ENCODE measurements around the gene TBL1XR1. TPM values are rescaled to one million over a fixed set of nuclear protein-coding genes. Genes with fewer than 3 reads are reported as not detected.

TBL1XR1 gene
- total RNA-seq, 2 experiments from 2014 or later = 63.2 to 67.8 TPM

- DNase-seq = no peak
- no peaks in the 10 kb centered on the region for H3K27me3 Mint-ChIP-seq
- Histone ChIP-seq H3K9me3 (ENCODE audit: control insufficient read depth in 1 of 2, insufficient read depth in 1 of 2, low read length in 2 of 2) (peaks cover 0 to 3% of the 10 kb centered on the region in 2 experiments), H3K27ac (ENCODE audit: low read depth in 1 of 2, low read length in 2 of 2) (no peak overlapping the region), H3K4me3 (ENCODE audit: low read length) (no peak overlapping the region), H3K36me3 (ENCODE audit: insufficient read depth, low read length) (peaks cover 14% of the 10 kb centered on the region), H3K27me3 (ENCODE audit: control insufficient read depth in 1 of 2, insufficient read depth in 2 of 2, low read length in 2 of 2) (no peaks in the 10 kb centered on the region), H3K4me1 (ENCODE audit: insufficient read depth, low read length) (peaks cover 39% of the 10 kb centered on the region)
- no peak for ATAC-seq (ENCODE audit: poor library complexity)
- peaks cover 74% of the 10 kb centered on the region for H3K4me1 Mint-ChIP-seq (ENCODE audit: low read depth)
- intact Hi-C loops (cut with DNase I, micrococcal nuclease) = no loop called here
- peak overlapping the region; percentile 2 for H3K27ac Mint-ChIP-seq
- peaks cover 14% of the 10 kb centered on the region for H3K36me3 Mint-ChIP-seq (ENCODE audit: low read depth)
- H3K9me3 Mint-ChIP-seq = no peaks in the 10 kb centered on the region
- CTCF ChIA-PET = no interaction called here
- POLR2A ChIA-PET = interaction anchor here (6.8 kb wide), 1 partner anchor 60 kb away, joined by 31 read pairs; the partner anchor contains the start of gene TBL1XR1
- TF ChIP-seq, protein P1, sequence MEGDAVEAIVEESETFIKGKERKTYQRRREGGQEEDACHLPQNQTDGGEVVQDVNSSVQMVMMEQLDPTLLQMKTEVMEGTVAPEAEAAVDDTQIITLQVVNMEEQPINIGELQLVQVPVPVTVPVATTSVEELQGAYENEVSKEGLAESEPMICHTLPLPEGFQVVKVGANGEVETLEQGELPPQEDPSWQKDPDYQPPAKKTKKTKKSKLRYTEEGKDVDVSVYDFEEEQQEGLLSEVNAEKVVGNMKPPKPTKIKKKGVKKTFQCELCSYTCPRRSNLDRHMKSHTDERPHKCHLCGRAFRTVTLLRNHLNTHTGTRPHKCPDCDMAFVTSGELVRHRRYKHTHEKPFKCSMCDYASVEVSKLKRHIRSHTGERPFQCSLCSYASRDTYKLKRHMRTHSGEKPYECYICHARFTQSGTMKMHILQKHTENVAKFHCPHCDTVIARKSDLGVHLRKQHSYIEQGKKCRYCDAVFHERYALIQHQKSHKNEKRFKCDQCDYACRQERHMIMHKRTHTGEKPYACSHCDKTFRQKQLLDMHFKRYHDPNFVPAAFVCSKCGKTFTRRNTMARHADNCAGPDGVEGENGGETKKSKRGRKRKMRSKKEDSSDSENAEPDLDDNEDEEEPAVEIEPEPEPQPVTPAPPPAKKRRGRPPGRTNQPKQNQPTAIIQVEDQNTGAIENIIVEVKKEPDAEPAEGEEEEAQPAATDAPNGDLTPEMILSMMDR (IDR thresholded peaks at IDR 0.05) = no peak
- H3K4me3 Mint-ChIP-seq = no peak overlapping the region
These were observed 60.5 kb downstream of the TBL1XR1 start for GRCh38 chr3:177136741-177137140.

GRCh38 chr3:177135841-177136492 lies 61.3 kb downstream of the TBL1XR1 start:
- Histone ChIP-seq H3K4me3 (ENCODE audit: low read length) (no peak overlapping the region), H3K36me3 (ENCODE audit: insufficient read depth, low read length) (peaks cover 15% of the 10 kb centered on the region), H3K9me3 (ENCODE audit: control insufficient read depth in 1 of 2, insufficient read depth in 1 of 2, low read length in 2 of 2) (peaks cover 0 to 3% of the 10 kb centered on the region in 2 experiments), H3K4me1 (ENCODE audit: insufficient read depth, low read length) (peaks cover 39% of the 10 kb centered on the region), H3K27me3 (ENCODE audit: control insufficient read depth in 1 of 2, insufficient read depth in 2 of 2, low read length in 2 of 2) (no peaks in the 10 kb centered on the region), H3K27ac (ENCODE audit: low read depth in 1 of 2, low read length in 2 of 2) (no peak overlapping the region)
- no peaks in the 10 kb centered on the region for H3K9me3 Mint-ChIP-seq
- no peak for ATAC-seq (ENCODE audit: poor library complexity)
- DNase-seq = no peak
- peaks cover 21% of the 10 kb centered on the region for H3K36me3 Mint-ChIP-seq (ENCODE audit: low read depth)
- H3K27ac Mint-ChIP-seq = no peak overlapping the region
- H3K4me3 Mint-ChIP-seq = no peak overlapping the region
- peaks cover 76% of the 10 kb centered on the region for H3K4me1 Mint-ChIP-seq (ENCODE audit: low read depth)
- ChIA-PET POLR2A (no interaction called here), CTCF (no interaction called here)
- H3K27me3 Mint-ChIP-seq = no peaks in the 10 kb centered on the region
- intact Hi-C loops (cut with DNase I, micrococcal nuclease) = no loop called here
- TF ChIP-seq, protein P1 (IDR thresholded peaks at IDR 0.05) = no peak

DNA sequence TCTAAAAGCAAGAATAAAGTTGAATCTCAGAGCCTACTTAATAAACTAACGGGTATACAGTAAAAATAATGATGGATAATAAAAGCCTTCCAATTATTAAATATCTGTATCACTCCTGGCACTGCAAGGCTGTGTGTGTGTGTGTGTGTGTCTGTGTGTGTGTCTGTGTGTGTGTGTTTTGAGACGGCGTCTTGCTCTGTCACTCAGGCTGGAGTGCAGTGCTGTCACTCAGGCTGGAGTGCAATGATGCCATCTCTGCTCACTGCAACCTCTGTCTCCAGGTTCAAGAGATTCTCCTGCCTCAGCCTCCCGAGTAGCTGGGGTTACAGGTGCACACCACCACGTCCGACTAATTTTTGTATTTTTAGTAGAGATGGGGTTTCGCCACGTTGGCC lies 62.5 kb downstream of the TBL1XR1 start:
- POLR2A ChIA-PET = no interaction called here
- TF ChIP-seq, protein P1 (IDR thresholded peaks at IDR 0.05) = no peak
- no peak overlapping the region for H3K27ac Mint-ChIP-seq

More for the DNA sequence above, 62.5 kb downstream of the TBL1XR1 start:
- H3K4me1 ChIP-seq (ENCODE audit: insufficient read depth, low read length) = peaks cover 33% of the 10 kb centered on the region
- CTCF ChIA-PET = no interaction called here
- Mint-ChIP-seq H3K4me1 (ENCODE audit: low read depth) (peaks cover 78% of the 10 kb centered on the region), H3K27me3 (no peaks in the 10 kb centered on the region), H3K36me3 (ENCODE audit: low read depth) (peaks cover 29% of the 10 kb centered on the region), H3K4me3 (no peak overlapping the region), H3K9me3 (no peaks in the 10 kb centered on the region)
- no peak for DNase-seq
- H3K4me3 ChIP-seq (ENCODE audit: low read length) = no peak overlapping the region
- H3K27me3 ChIP-seq (ENCODE audit: control insufficient read depth in 1 of 2, insufficient read depth in 2 of 2, low read length in 2 of 2) = no peaks in the 10 kb centered on the region
- no peak overlapping the region for H3K27ac ChIP-seq (ENCODE audit: low read depth in 1 of 2, low read length in 2 of 2)
- no peak for ATAC-seq (ENCODE audit: poor library complexity)
- intact Hi-C loops (cut with DNase I, micrococcal nuclease) = no loop called here
- H3K9me3 ChIP-seq (ENCODE audit: control insufficient read depth in 1 of 2, insufficient read depth in 1 of 2, low read length in 2 of 2) = no peaks in the 10 kb centered on the region
- peaks cover 19% of the 10 kb centered on the region for H3K36me3 ChIP-seq (ENCODE audit: insufficient read depth, low read length)

Data from CD4-positive, alpha-beta T cell (primary cell).